ENCODE results near the gene NOS1AP.

Gene NOS1AP

DNA sequence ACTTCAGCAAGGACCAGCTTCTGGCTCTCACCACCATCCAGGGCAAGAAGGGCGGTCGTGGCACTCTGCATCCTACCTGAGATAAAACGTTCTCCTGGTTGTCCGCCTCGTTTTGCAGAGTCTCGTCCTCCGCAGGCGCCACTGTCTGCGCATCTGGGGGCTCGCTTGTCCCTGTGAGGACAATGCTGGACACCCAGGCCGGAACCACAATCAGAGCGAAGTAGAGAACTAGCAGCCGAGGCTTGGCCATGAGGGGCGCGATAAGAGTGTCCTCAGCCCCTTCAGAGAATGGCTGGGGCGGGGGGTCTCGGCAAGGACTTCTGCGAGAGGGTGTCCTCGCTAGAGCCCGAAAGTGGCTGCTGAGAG, 46.3 kb upstream of the NOS1AP start:
- peak; percentile 0 for ATAC-seq
- TF ChIP-seq ZNF70 (CRISPR knock-in tag; IDR thresholded peaks at IDR 0.05): no peak
- TF ChIP-seq CSDC2 (CRISPR knock-in tag; IDR thresholded peaks at IDR 0.05): no peak
- no peak for TF ChIP-seq PPARA (CRISPR knock-in tag; IDR thresholded peaks at IDR 0.05; ENCODE audit: borderline replicate concordance)
- no peak for TF ChIP-seq OSR1 (CRISPR knock-in tag; IDR thresholded peaks at IDR 0.05)
- no peak for TF ChIP-seq ZNF565 (CRISPR knock-in tag; conservative IDR thresholded peaks at IDR 0.05; ENCODE audit: low read depth)
- TF ChIP-seq ESRRG (CRISPR knock-in tag; IDR thresholded peaks at IDR 0.05): no peak
- no peak for TF ChIP-seq BACH2 (CRISPR knock-in tag; IDR thresholded peaks at IDR 0.05; ENCODE audit: borderline replicate concordance)
- no peak for TF ChIP-seq ZFP30 (CRISPR knock-in tag; IDR thresholded peaks at IDR 0.05)
- TF ChIP-seq, protein P1, sequence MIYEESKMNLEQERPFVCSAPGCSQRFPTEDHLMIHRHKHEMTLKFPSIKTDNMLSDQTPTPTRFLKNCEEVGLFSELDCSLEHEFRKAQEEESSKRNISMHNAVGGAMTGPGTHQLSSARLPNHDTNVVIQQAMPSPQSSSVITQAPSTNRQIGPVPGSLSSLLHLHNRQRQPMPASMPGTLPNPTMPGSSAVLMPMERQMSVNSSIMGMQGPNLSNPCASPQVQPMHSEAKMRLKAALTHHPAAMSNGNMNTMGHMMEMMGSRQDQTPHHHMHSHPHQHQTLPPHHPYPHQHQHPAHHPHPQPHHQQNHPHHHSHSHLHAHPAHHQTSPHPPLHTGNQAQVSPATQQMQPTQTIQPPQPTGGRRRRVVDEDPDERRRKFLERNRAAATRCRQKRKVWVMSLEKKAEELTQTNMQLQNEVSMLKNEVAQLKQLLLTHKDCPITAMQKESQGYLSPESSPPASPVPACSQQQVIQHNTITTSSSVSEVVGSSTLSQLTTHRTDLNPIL (CRISPR knock-in tag; IDR thresholded peaks at IDR 0.05; ENCODE audit: low read depth): no peak
- no peak for TF ChIP-seq POU6F1 (CRISPR knock-in tag; IDR thresholded peaks at IDR 0.05; ENCODE audit: borderline replicate concordance, low read depth)
- TF ChIP-seq, protein P2, sequence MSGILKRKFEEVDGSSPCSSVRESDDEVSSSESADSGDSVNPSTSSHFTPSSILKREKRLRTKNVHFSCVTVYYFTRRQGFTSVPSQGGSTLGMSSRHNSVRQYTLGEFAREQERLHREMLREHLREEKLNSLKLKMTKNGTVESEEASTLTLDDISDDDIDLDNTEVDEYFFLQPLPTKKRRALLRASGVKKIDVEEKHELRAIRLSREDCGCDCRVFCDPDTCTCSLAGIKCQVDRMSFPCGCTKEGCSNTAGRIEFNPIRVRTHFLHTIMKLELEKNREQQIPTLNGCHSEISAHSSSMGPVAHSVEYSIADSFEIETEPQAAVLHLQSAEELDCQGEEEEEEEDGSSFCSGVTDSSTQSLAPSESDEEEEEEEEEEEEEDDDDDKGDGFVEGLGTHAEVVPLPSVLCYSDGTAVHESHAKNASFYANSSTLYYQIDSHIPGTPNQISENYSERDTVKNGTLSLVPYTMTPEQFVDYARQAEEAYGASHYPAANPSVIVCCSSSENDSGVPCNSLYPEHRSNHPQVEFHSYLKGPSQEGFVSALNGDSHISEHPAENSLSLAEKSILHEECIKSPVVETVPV (CRISPR knock-in tag; IDR thresholded peaks at IDR 0.05): no peak
- TF ChIP-seq GLIS3 (CRISPR knock-in tag; IDR thresholded peaks at IDR 0.05): no peak
- no peak for TF ChIP-seq ZFP3 (CRISPR knock-in tag; IDR thresholded peaks at IDR 0.05)
- TF ChIP-seq SNAI2 (CRISPR knock-in tag; IDR thresholded peaks at IDR 0.05): no peak
- TF ChIP-seq TCF4 (CRISPR knock-in tag; IDR thresholded peaks at IDR 0.05; ENCODE audit: borderline replicate concordance): no peak
- TF ChIP-seq, protein P3, sequence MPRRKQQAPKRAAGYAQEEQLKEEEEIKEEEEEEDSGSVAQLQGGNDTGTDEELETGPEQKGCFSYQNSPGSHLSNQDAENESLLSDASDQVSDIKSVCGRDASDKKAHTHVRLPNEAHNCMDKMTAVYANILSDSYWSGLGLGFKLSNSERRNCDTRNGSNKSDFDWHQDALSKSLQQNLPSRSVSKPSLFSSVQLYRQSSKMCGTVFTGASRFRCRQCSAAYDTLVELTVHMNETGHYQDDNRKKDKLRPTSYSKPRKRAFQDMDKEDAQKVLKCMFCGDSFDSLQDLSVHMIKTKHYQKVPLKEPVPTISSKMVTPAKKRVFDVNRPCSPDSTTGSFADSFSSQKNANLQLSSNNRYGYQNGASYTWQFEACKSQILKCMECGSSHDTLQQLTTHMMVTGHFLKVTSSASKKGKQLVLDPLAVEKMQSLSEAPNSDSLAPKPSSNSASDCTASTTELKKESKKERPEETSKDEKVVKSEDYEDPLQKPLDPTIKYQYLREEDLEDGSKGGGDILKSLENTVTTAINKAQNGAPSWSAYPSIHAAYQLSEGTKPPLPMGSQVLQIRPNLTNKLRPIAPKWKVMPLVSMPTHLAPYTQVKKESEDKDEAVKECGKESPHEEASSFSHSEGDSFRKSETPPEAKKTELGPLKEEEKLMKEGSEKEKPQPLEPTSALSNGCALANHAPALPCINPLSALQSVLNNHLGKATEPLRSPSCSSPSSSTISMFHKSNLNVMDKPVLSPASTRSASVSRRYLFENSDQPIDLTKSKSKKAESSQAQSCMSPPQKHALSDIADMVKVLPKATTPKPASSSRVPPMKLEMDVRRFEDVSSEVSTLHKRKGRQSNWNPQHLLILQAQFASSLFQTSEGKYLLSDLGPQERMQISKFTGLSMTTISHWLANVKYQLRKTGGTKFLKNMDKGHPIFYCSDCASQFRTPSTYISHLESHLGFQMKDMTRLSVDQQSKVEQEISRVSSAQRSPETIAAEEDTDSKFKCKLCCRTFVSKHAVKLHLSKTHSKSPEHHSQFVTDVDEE (CRISPR knock-in tag; IDR thresholded peaks at IDR 0.05): no peak
- TF ChIP-seq ZC3H10 (CRISPR knock-in tag; IDR thresholded peaks at IDR 0.05): no peak
- TF ChIP-seq ARNTL (CRISPR knock-in tag; IDR thresholded peaks at IDR 0.05; ENCODE audit: borderline replicate concordance, low read depth): no peak

DNA sequence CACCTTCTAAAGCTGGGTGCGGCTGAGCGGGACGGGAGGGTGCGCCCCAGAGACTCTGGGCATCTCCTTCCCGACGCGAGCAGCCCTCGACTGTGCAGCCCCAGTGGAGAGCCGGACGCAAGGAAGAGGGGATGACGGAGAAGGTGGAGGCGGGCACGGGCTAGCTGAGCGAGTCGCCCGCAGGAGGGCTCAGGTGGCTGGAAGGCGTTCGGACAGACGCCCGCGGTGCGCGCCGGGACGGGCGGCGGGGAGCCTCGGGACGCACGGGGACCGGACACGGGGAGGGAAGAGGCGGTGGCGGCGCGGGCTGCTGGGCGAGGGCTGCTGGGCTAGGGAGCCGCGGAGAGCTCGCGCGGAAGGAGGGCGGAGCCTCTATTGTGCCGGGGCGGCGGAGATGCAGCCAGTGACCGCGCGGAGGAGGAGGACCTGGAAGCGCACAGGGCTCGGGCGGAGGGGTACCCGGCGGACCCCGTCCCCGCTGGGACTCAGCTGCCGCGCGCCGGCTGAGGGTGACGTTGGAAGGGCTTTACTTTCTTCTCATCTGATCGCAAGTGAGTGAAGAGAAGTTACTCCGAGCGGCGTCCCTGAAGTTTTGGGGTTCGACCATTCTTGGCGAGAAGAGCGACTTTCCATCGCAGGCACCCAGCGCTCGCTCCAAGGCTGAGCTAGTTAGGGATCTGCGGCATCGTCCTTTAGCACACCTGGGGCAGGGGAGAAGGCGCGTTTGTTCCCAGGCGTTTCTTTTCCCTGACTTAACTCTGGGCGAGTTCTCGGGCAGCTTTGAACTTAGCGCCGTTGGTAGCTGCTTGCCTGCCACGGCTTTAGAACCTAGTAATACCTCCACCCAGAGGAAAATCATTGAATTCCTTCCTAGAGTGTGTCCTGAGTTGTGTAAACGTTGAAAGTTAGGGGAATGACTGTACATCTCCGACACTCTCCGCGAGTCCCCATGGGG, 45.7 kb upstream of the NOS1AP start, which contains the start of gene OLFML2B:
TSS of gene OLFML2B (minus strand) at position 323 of the 955 bp plus-strand sequence. CDS start 439 bp downstream, outside the sequence.
- peak; percentile 91 for ATAC-seq
- TF ChIP-seq, protein P1 (CRISPR knock-in tag; IDR thresholded peaks at IDR 0.05; ENCODE audit: low read depth): no peak
- no peak for TF ChIP-seq ISL1 (CRISPR knock-in tag; IDR thresholded peaks at IDR 0.05)
- no peak for TF ChIP-seq ZNF70 (CRISPR knock-in tag; IDR thresholded peaks at IDR 0.05)
- no peak for TF ChIP-seq OSR1 (CRISPR knock-in tag; IDR thresholded peaks at IDR 0.05)
- TF ChIP-seq RARB (CRISPR knock-in tag; IDR thresholded peaks at IDR 0.05): no peak
- no peak for TF ChIP-seq ZFP30 (CRISPR knock-in tag; IDR thresholded peaks at IDR 0.05)
- TF ChIP-seq, protein P2 (CRISPR knock-in tag; IDR thresholded peaks at IDR 0.05): no peak
- no peak for TF ChIP-seq ZNF565 (CRISPR knock-in tag; conservative IDR thresholded peaks at IDR 0.05; ENCODE audit: low read depth)
- TF ChIP-seq, protein P3 (CRISPR knock-in tag; IDR thresholded peaks at IDR 0.05): no peak
- no peak for TF ChIP-seq TCF4 (CRISPR knock-in tag; IDR thresholded peaks at IDR 0.05; ENCODE audit: borderline replicate concordance)
- TF ChIP-seq ESRRG (CRISPR knock-in tag; IDR thresholded peaks at IDR 0.05): no peak

Data from SK-N-SH treated with all-trans-retinoic acid at 6 μM for 48 hours (cell line).